IMR-90 (cell line): Measurements from ENCODE around the gene DOCK2. TPM values are rescaled to one million over a fixed set of nuclear protein-coding genes. Genes with fewer than 3 reads are reported as not detected.

Experiments used
- ATAC-seq: fragments of 200-7000 bp; cut with Tn5 transposase; 2 replicates; pipeline ENCODE4 v1.9.1; 2020; ENCODE audit warnings: low read depth, mild to moderate bottlenecking, moderate library complexity
- BruUV-seq: library from RNA; stranded (reverse); fragments of 400-500 nt; replicated peaks from 2 replicates; lab custom pipeline; 2021; lab: Mats Ljungman, UMichigan
- CTCF ChIA-PET: fragments of 300-600 bp; formaldehyde crosslinking; extraction: SDS; loops from one replicate; lab custom pipeline; 2021; ENCODE audit warnings: antibody characterized with exemption; lab: Yijun Ruan, JAX
- POLR2A ChIA-PET: fragments of 300-600 bp; sonication (Branson Sonifier 250); formaldehyde crosslinking; loops from one replicate; lab custom pipeline; 2022; ENCODE audit warnings: antibody characterized with exemption; ENCODE audit not compliant: unreplicated experiment; lab: Charles Lee
- DNase-seq: peaks from one replicate; pipeline ENCODE4 v3.0.0; 2013
- H2AFZ ChIP-seq: replicated peaks from 2 replicates; pipeline ENCODE3; 2013; ENCODE audit warnings: low read length, mild to moderate bottlenecking; ENCODE audit not compliant: poor library complexity
- H2AK5ac ChIP-seq: 2 replicates; pipeline ENCODE4 v1.6.1; 2013; ENCODE audit warnings: low read depth, low read length, inconsistent platforms
- H2AK9ac ChIP-seq: replicated peaks from 2 replicates; pipeline ENCODE3; 2013; ENCODE audit warnings: mild to moderate bottlenecking, low read depth, low read length, moderate library complexity; ENCODE audit not compliant: poor library complexity
- H2BK120ac ChIP-seq: 2 replicates; pipeline ENCODE4 v1.6.1; 2013; ENCODE audit warnings: low read depth, low read length, inconsistent platforms
- H2BK15ac ChIP-seq: 3 replicates; pipeline ENCODE4 v1.6.1; 2013; ENCODE audit warnings: low read depth, low read length, inconsistent platforms
- H2BK20ac ChIP-seq: 2 replicates; pipeline ENCODE4 v1.6.1; 2013; ENCODE audit warnings: low read depth, mild to moderate bottlenecking, inconsistent platforms, low read length, moderate library complexity
- H2BK5ac ChIP-seq: 2 replicates; pipeline ENCODE4 v1.6.1; 2013; ENCODE audit warnings: mild to moderate bottlenecking, low read depth, low read length, inconsistent platforms; ENCODE audit not compliant: poor library complexity, severe bottlenecking
- H3K14ac ChIP-seq: replicated peaks from 2 replicates; pipeline ENCODE4 v1.6.1; 2013; ENCODE audit warnings: low read depth, low read length, inconsistent platforms
- H3K18ac ChIP-seq: 2 replicates; pipeline ENCODE4 v1.6.1; 2013; ENCODE audit warnings: low read depth, low read length, control low read depth
- H3K23ac ChIP-seq: 2 replicates; pipeline ENCODE4 v1.6.1; 2013; ENCODE audit warnings: low read depth, low read length, inconsistent platforms
- H3K27ac ChIP-seq: 2 replicates; pipeline ENCODE4 v1.5.1; 2013; ENCODE audit warnings: mild to moderate bottlenecking, control low read depth, low read length; ENCODE audit not compliant: insufficient read depth
- H3K27me3 ChIP-seq: 2 replicates; pipeline ENCODE4 v1.6.1; 2013; ENCODE audit warnings: low read length; ENCODE audit not compliant: control insufficient read depth, insufficient read depth
- H3K36me3 ChIP-seq: 2 replicates; pipeline ENCODE4 v1.6.1; 2013; ENCODE audit warnings: low read length, mixed read lengths; ENCODE audit not compliant: control insufficient read depth, insufficient read depth
- H3K4ac ChIP-seq: 2 replicates; pipeline ENCODE4 v1.6.1; 2013; ENCODE audit warnings: low read depth, low read length, inconsistent platforms
- H3K4me1 ChIP-seq: 2 replicates; pipeline ENCODE4 v1.6.1; 2013; ENCODE audit warnings: low read length, mixed read lengths; ENCODE audit not compliant: control insufficient read depth, insufficient read depth
- H3K4me2 ChIP-seq: 2 replicates; pipeline ENCODE4 v1.6.1; 2013; ENCODE audit warnings: low read depth, mild to moderate bottlenecking, control low read depth, low read length, moderate library complexity
- H3K4me3 ChIP-seq: 2 replicates; pipeline ENCODE4 v1.5.1; 2013; ENCODE audit warnings: low read depth, mild to moderate bottlenecking, control low read depth, low read length, moderate library complexity; ENCODE audit not compliant: insufficient read depth
- H3K56ac ChIP-seq: 2 replicates; pipeline ENCODE4 v1.6.1; 2013; ENCODE audit warnings: low read length, inconsistent platforms; ENCODE audit not compliant: insufficient read depth; ENCODE audit errors: extremely low read depth
- H3K79me1 ChIP-seq, 2 experiments: 2 replicates each; pipeline ENCODE4 v1.6.1; 2013; ENCODE audit warnings: low read length in 2 of 2, inconsistent platforms in 1 of 2, low read depth in 1 of 2
- H3K9ac ChIP-seq: 2 replicates; pipeline ENCODE4 v1.6.1; 2013; ENCODE audit warnings: low read depth, low read length, control low read depth
- H3K9me1 ChIP-seq: 2 replicates; pipeline ENCODE4 v1.6.1; 2013; ENCODE audit warnings: low read length, inconsistent platforms; ENCODE audit not compliant: insufficient read depth
- H3K9me3 ChIP-seq: 2 replicates; pipeline ENCODE4 v1.6.1; 2013; ENCODE audit warnings: low read length; ENCODE audit not compliant: control insufficient read depth, insufficient read depth
- H4K20me1 ChIP-seq: 2 replicates; pipeline ENCODE4 v1.6.1; 2013; ENCODE audit warnings: low read length, inconsistent platforms; ENCODE audit not compliant: insufficient read depth
- H4K5ac ChIP-seq: 2 replicates; pipeline ENCODE4 v1.6.1; 2013; ENCODE audit warnings: mild to moderate bottlenecking, low read depth, low read length, control low read depth
- H4K8ac ChIP-seq, 2 experiments: 2 replicates each; pipeline ENCODE4 v1.6.1; 2013; ENCODE audit warnings: low read depth in 2 of 2, low read length in 2 of 2, control low read depth in 1 of 2, inconsistent platforms in 1 of 2
- H4K91ac ChIP-seq: 2 replicates; pipeline ENCODE4 v1.6.1; 2013; ENCODE audit warnings: low read depth, low read length, inconsistent platforms; ENCODE audit not compliant: insufficient read depth
- BHLHE40 ChIP-seq: fragments of 150-350 bp; IDR thresholded peaks from 2 replicates; pipeline ENCODE4 v1.6.1; 2016; ENCODE audit warnings: mild to moderate bottlenecking, low read depth, low read length
- ELK1 ChIP-seq: fragments of 150-350 bp; IDR thresholded peaks from 2 replicates; pipeline ENCODE4 v1.6.1; 2016; ENCODE audit warnings: low read depth, mild to moderate bottlenecking, low read length, moderate library complexity, borderline replicate concordance
- MAZ ChIP-seq: IDR thresholded peaks from 2 replicates; pipeline ENCODE4 v1.6.1; 2012; ENCODE audit warnings: low read depth, mild to moderate bottlenecking, low read length, improper control_type of control experiment, moderate library complexity, borderline replicate concordance
- RAD21 ChIP-seq: IDR thresholded peaks from 2 replicates; pipeline ENCODE4 v1.6.1; 2012; ENCODE audit warnings: low read length, improper control_type of control experiment
- RCOR1 ChIP-seq: IDR thresholded peaks from 2 replicates; pipeline ENCODE4 v1.6.1; 2012; ENCODE audit warnings: mild to moderate bottlenecking, low read length, improper control_type of control experiment; ENCODE audit not compliant: insufficient replicate concordance
- USF2 ChIP-seq: fragments of 150-350 bp; IDR thresholded peaks from 2 replicates; pipeline ENCODE4 v1.6.1; 2017; ENCODE audit warnings: mild to moderate bottlenecking, antibody characterized with exemption, low read length, low read depth
- WGBS, 2 experiments: methylation state at CpG; one replicate each; pipeline versions ENCODE4 v1.1.5 to v1.1.7; 2013; ENCODE audit warnings: missing lambda C conversion rate in 2 of 2; ENCODE audit not compliant: insufficient read length in 1 of 2; ENCODE audit errors: extremely low coverage in 2 of 2; 5-methylcytosine and 5-hydroxymethylcytosine counted together
- dilution Hi-C: fragments of 300-500 bp; cut with HindIII; formaldehyde crosslinking; loops from one replicate; pipeline ENCODE4 v1.14.3; 2018; ENCODE audit warnings: low sequenced_read_pairs; ENCODE audit not compliant: unreplicated experiment
- in situ Hi-C: fragments of 300-500 bp; cut with MboI; formaldehyde crosslinking; loops from 3 replicates; pipeline ENCODE4 v1.14.3; 2019; ENCODE audit warnings: low sequenced_read_pairs, inconsistent platforms, mixed read lengths
- intact Hi-C: fragments of 100-400 bp; cut with micrococcal nuclease; formaldehyde crosslinking; loops from 2 replicates; pipeline ENCODE4 v1.10.0; 2022
- polyA plus RNA-seq, 3 experiments: library from polyadenylated mRNA; depleted of rRNA; stranded (reverse); fragments of >200 nt; gene quantifications; 2 replicates each; pipeline ENCODE4 v1.2.3, GENCODE V29; 2012; ENCODE audit warnings: low replicate concordance in 1 of 3
- total RNA-seq: library from RNA; depleted of rRNA; stranded (reverse); fragments of >200 nt; gene quantifications from 2 replicates; pipeline ENCODE4 v1.2.3, GENCODE V29; 2012

DOCK2 gene
- total and polyA plus RNA-seq, 2 of the 4 experiments (the other 2 are of a cell fraction): 0.72 to 3.0 TPM

- in situ Hi-C loops: no loop called here
- no peak overlapping the region for H3K4me2 ChIP-seq
- peak overlapping the region; percentile 53 for H2AFZ ChIP-seq
Measured at GRCh38 chr5:170121321-170121720, 484.2 kb downstream of the DOCK2 start.

More at GRCh38 chr5:170121321-170121720, 484.2 kb downstream of the DOCK2 start:
- 0 out of 3 replicates have a peak overlapping the region, but pooled peaks have one; percentile 25 for H2BK15ac ChIP-seq
- H3K56ac ChIP-seq: no peak overlapping the region; the same call in 1 of the 2 replicates
- ATAC-seq (peak; percentile 68), DNase-seq (peak; percentile 56)
- H4K91ac ChIP-seq: peak overlapping the region; percentile 76; the same call in 1 of the 2 replicates
- no TSS peak for BruUV-seq
- CTCF ChIA-PET: no interaction called here
- dilution Hi-C loops (no loop called here), intact Hi-C loops (no loop called here)
- H4K8ac ChIP-seq: peak overlapping the region; percentile 12 to 79; a peak in 3 of 4 replicates
- H3K27ac ChIP-seq: peak overlapping the region; percentile 96
- H3K36me3 ChIP-seq: no peaks in the 10 kb centered on the region
- H3K23ac ChIP-seq: no peak overlapping the region
- H4K5ac ChIP-seq: peak overlapping the region; percentile 60; the same call in 1 of the 2 replicates
- POLR2A ChIA-PET: no interaction called here
- no peak overlapping the region for H2AK9ac ChIP-seq
- no peaks in the 10 kb centered on the region for H3K27me3 ChIP-seq
- H3K9me3 ChIP-seq: no peaks in the 10 kb centered on the region
- TF ChIP-seq MAZ: no peak
- TF ChIP-seq RAD21: no peak
- no peak for TF ChIP-seq USF2
- no peak for TF ChIP-seq BHLHE40
- no peak for TF ChIP-seq ELK1
- no peak for TF ChIP-seq RCOR1
- H2BK5ac ChIP-seq: peak overlapping the region; percentile 86
- H2BK20ac ChIP-seq: 0 out of 2 replicates have a peak overlapping the region, but pooled peaks have one; percentile 67
- peaks cover 4% of the 10 kb centered on the region for H3K4me1 ChIP-seq
- H3K18ac ChIP-seq: peak overlapping the region; percentile 95
- peak overlapping the region; percentile 52 for H3K9ac ChIP-seq
- no peak overlapping the region for H3K4me3 ChIP-seq
- peak overlapping the region; percentile 50; the same call in 1 of the 2 replicates for H2BK120ac ChIP-seq
- H3K14ac ChIP-seq: no peak overlapping the region
- H3K9me1 ChIP-seq: no peaks in the 10 kb centered on the region
- no CpG with 5 or more reads among the region's 7 CpGs for whole genome bisulfite sequencing, 2 experiments
- peak overlapping the region; percentile 5; the same call in 1 of the 2 replicates for H3K4ac ChIP-seq
- H3K79me1 ChIP-seq: no peaks in the 10 kb centered on the region
- H2AK5ac ChIP-seq: no peak overlapping the region; the same call in 1 of the 2 replicates
- H4K20me1 ChIP-seq: no peaks in the 10 kb centered on the region
